GM12873 (cell line): ENCODE measurements around the gene MFAP3L.

Experiments used
- TF ChIP-seq, protein P1 (sequence below): IDR thresholded peaks from 2 replicates; pipeline ENCODE4 v1.5.1; 2012; ENCODE audit warnings: low read depth, mild to moderate bottlenecking, moderate library complexity, low read length, control low read depth; ENCODE audit not compliant: insufficient read depth; ENCODE audit errors: missing control alignments

The MFAP3L gene

DNA sequence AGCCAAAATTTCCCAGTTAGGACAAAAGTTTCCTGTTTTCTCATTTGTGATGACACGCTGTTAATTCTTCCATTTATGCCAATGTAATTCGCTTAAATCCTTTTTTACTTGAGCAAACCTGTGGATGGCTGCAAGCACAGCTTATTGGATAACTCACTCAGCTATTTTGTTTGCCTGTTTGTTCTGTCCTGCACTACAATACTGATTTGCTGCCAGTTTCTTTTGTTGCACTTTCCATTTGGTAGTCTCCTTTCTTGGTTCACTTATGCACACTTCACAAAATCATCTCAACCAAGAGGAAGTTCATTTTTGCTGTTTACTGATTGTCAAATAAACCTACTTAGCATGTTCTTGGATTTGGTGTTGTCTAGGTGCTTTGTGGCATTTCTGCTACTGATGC, 40.3 kb downstream of the MFAP3L start:
- TF ChIP-seq, protein P1, sequence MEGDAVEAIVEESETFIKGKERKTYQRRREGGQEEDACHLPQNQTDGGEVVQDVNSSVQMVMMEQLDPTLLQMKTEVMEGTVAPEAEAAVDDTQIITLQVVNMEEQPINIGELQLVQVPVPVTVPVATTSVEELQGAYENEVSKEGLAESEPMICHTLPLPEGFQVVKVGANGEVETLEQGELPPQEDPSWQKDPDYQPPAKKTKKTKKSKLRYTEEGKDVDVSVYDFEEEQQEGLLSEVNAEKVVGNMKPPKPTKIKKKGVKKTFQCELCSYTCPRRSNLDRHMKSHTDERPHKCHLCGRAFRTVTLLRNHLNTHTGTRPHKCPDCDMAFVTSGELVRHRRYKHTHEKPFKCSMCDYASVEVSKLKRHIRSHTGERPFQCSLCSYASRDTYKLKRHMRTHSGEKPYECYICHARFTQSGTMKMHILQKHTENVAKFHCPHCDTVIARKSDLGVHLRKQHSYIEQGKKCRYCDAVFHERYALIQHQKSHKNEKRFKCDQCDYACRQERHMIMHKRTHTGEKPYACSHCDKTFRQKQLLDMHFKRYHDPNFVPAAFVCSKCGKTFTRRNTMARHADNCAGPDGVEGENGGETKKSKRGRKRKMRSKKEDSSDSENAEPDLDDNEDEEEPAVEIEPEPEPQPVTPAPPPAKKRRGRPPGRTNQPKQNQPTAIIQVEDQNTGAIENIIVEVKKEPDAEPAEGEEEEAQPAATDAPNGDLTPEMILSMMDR, result no peak

DNA sequence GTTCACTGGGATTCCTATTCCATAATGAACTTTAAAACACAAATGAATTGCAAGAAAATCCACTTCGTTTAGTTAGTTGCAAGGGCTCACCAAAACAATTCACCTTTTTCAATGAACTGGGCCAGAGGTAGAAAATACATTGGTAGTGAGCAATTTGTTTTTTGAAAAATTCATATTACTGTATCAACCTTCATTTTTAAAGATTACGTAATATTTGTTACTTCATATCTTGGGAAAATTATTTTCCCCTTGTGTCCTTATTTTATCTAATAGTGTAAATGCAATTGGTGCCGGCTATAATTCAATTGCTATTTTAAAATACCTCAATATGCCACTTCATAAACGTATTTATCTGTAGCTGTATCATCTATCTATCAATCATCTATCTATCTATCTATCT, 41.5 kb downstream of the MFAP3L start:
- TF ChIP-seq, protein P1, result no peak

DNA sequence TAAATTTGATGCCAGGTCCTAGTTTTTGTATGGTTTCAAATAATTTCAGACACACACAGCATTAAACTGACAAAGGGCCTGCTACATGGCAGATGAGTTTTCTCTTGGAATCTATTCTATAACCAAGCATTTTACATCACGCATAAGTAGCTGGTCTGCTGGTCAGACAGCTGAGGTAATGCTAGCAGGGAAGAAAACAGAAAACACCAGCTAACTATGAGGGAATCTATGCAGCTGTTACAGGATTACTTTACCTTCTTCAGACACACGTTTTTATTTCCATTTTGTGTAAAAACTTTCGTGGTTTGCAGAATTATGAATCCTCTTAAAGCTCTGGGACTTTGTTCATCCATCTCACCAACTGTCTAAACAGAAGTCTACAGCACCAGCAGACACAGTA, 42.0 kb downstream of the MFAP3L start:
- TF ChIP-seq, protein P1, result no peak

DNA sequence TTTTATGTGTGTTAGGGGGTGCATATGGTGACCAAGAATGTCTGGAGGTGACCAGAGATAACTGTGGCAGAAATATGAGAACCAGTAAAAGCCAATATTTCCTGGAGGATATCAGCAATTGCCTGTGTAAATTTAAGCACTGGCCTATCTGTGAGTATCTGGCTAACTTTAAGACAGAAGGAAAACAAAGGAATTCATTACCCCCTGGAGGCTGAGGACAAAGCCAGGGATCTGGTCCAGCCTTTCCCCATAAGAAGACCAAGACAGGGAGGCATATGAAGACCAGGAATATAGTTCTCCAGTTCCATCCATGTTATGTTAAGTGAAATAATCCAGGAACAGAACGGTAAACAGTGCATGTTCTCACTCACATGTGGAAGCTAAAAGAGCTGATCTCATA, 49.2 kb downstream of the MFAP3L start:
- TF ChIP-seq, protein P1, result no peak

DNA sequence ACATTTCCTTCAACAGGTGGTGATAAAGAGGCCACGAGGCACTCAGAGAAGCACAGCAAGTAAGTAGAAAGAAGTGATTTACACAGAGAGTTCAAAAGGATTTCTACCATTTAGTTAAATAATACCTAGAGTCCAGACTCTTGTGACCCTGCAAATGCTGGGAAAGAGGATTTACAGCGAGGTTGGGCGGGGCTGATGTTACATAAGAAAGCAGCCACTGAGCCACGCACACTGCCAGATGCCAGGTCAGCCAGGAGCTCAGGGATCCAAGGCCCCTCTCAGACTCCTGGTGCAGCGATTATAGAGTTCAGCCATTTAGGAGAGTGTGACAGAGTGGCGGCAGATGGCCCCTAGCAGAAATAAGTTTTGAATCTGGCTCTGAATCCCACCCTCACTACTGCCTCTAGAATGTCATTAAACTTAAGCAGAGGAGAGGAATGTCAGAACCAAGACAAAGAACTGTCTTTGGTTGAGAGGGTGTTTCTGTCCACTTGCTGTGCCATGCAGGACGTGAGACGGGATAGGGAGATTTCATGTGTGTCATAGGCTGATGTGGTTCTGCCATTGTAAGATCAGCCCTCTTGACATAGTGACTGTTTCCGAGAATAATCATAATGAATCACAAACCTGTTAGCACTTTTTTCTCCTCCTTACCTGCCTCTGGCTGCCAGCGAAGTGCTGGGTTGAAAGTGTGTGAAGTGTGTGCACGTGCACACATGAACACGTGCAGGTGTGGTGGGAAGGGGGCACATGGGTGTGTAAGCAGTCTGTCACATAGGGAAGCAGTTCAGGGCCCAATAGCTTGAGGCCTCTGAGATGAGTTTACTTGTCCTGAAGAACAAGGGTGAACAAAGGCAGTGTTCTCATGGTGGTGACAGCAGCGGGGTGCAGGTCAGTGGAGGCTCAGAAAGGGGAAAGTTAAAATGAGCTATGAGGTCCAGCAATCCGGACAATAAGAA, 50.1 kb downstream of the MFAP3L start:
- TF ChIP-seq, protein P1, result no peak

DNA sequence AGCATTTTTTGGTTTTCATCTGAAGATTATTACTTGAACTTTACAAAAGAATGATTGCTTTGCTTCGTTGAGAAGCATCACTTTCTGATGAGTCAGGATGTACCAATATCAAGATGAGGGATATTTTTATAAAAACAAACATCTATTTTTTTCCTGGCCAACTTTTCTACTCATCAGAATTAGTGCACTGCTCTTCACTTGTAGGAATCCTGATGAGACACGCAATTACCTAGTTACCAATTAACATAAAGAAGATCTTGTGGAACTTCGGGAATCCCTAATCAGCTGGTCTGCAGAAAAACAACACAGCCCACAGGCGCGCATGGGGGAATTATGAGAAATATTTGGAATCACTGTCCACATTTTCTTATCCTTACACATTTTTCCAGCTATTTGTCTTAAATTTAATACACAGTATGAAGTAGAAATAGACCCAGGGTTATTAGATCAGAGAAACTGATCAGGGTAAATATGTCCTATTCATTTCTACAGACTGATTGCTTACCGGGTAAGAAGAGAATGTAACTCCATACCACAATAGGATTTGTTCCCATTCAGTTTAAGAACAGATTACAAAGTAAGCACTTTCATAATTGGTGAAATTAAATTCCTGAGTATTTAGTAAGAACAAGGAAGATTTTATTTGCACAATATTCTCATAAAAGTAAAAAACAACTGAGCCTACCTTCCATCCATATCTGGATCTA, 50.9 kb downstream of the MFAP3L start:
- TF ChIP-seq, protein P1, result no peak

DNA sequence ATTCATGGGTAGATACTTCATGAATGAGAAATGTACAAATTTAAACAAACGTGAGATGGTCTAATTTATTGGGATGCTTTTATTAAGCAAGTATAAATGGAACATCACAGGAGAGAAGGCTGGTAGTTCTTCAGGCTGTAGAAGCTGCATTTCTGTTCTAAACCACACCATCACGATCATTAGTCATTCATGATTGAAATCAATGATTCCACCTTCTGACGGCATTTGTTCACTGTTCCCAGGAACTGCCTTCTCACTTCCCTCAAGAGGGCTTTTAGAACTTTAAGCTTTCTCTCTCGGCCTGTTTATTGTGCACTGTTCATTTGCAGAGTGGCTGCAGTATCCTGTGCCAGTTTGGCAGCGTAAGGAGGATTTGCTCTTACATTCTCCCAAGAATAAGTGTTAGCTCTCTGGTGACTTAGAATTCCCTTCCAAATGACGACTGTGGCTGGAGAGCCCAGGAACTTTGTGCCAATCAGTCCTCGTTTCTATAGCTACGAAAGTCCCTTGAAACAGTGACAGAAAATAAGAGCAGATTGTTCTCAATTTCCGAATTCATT, 54.7 kb downstream of the MFAP3L start:
- TF ChIP-seq, protein P1, result no peak
